ENCODE results near the gene ATXN7L2.

Gene ATXN7L2

DNA sequence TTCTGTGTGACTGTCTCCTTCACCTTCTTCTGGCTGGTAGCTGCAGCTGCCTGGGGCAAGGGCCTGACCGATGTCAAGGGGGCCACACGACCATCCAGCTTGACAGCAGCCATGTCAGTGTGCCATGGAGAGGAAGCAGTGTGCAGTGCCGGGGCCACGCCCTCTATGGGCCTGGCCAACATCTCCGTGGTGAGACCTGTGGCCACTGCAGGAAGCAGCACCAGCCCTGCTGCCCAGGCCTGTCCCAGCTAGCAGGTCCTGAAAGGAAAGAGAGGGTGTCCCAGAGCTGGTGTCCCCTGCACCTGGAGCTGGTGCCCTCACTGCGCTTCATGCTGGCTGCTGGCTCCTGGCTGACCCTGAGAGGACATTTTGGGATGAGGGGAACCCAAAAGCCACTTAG, 5.9 kb upstream of the ATXN7L2 start:
- DNase-seq (ENCODE audit: low spot score), result no peak

DNA sequence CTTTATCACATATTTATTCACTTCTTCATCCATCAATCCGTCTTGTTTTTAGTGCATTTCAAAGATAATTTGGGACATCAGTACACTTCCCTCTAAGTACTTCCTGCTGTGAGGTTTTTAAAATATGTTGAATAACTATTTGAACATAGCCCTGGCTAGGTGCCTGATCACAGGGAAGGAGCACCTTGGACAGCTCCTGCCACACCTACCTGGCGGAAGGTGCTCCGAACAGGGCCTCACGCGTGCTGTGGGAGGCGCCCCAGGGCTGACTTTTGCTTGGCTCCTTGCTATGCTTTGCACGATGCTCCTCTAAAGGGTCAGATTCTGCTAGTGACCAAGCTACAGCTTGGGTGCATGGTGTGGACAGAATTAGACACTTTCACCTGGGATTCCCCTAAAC, 4.9 kb upstream of the ATXN7L2 start:
- no peak for DNase-seq (ENCODE audit: low spot score)

DNA sequence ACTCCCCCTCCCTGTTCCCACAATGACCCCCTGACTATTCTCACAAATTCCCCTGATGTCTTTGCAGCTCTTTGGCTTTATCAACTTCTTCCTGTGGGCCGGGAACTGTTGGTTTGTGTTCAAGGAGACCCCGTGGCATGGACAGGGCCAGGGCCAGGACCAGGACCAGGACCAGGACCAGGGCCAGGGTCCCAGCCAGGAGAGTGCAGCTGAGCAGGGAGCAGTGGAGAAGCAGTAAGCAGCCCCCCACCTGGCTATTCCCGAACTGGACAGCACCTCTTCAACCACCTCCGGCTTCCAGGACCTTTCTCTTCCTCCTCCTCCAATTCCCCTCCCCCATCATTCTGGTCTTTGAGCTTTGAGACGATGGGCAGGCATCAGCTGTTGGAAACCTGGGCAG, 4.4 kb upstream of the ATXN7L2 start:
- no peak for DNase-seq (ENCODE audit: low spot score)

DNA sequence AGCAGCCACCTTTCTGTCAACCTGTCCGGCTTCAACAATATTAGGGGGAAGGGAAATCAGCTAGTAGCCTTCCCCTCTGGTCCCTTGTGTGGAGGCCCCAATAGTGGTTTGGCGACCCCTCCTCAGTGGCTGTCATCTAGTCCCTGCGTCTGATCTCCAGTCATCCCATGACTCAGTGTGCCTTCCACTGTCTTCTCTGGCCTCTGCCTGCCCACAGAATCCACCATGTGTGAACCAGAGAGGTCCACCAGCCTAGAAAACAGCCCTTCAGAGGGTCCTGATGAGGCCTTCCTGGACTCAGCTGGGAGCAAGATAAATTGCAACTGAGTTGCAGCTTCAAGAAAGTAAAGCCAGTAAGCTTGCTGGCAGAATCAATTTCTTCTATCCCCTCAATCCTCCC, 3.8 kb upstream of the ATXN7L2 start:
- DNase-seq (ENCODE audit: low spot score), result no peak

DNA sequence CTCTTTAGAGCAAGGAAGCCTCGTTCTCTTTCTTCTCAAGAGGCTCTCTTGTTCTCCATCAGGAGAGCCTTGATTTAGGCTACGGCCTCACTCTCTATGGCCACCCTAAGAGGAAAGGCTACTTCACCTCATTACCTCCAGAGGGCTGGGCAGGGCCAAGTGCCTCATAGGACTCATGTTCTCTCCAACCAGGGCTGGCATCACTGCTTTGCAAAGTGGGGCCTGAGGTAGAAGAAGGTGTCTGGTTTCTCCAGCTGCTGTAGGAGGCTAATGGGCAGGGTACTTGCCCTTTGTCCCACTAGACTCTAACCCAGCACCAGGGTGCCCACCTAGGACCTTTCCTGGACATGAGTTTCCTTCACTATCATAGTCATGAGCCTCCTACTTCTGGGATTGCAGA, 2.1 kb upstream of the ATXN7L2 start:
- DNase-seq (ENCODE audit: low spot score), result no peak

DNA sequence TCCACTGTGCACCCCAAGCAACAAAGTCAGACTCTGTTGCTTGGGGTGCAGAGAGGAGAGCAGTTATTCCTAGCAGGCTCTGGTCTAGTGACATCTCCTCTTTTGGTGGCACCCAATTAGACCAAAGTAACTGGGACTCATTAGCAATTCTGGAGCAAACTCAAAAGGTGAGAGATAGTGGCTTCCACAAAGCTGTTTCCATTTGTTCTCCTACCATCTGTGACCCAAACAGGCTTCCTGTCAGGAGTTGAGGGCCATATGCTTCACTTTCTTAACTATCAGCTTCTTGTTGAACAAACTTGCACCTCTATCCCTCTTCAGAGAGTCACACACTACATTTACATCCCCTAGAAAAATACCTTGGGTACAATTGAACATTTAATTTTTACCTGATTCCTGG, 1.5 kb upstream of the ATXN7L2 start:
- DNase-seq (ENCODE audit: low spot score), result no peak

DNA sequence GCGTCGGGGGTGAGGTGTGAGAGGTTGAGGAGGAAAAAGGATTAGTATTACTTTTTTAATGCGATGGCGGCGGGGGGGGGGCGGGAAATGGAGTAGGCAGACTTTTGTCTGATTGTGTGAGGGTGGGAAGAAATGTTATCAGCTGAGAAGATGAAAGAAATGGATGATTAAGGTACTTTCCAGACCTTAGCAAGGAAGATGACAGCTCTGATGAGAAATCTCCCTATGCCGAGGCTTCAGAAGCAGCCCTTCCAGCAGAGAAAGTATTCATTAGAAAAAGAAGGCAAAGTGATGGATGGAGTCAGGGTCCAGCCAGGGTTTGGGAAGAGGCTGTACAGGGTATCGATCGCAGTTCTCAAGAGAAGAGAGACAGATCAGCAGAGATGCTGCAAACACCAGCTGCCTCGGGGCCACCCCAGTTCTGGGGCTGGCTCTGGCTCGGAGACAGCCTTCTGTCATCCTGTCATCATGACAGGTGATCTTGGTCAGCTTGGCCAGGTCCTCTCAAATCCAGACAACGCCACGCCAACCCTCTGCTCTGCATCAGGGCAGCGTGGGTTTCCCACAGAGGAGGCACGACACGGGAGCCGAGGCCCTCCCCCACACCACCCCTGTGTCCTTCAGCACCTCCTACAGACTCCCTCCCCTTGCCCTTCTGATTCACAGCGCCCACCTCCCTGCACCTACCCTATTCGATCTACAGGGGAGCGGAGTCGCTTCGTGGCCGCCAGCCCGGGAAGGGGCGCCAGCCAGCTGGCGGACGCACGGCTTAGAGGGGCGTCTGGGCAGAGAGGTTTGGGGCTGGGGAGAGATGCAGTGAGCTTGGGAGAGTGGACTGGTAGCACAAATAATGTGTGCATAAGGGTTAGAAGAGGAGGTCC, 674 bp upstream of the ATXN7L2 start:
- DNase-seq (ENCODE audit: low spot score), result no peak

DNA sequence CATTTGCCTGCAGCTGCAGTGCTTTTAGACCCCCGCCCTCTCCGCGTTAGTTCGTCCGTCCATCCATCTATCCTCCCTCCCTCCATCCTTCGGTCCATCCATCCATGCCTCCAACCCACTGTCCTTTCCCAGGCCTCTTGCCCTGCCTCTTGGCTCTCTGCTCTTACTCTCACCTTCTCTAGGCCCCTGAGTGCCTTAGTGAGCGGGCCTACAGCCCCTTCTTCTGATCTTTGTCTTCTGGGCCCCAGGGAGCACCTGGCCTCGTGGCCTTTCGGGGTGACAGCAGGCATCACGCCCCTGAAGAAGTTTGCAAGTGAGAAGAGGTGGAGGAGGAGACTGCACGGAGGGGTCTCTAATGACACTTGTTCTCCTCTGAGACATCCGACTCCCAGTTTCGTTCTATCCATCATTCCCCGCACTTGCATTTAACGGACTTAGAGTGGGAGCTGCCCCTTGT, 842 bp downstream of the ATXN7L2 start:
- no peak for DNase-seq (ENCODE audit: low spot score)

DNA sequence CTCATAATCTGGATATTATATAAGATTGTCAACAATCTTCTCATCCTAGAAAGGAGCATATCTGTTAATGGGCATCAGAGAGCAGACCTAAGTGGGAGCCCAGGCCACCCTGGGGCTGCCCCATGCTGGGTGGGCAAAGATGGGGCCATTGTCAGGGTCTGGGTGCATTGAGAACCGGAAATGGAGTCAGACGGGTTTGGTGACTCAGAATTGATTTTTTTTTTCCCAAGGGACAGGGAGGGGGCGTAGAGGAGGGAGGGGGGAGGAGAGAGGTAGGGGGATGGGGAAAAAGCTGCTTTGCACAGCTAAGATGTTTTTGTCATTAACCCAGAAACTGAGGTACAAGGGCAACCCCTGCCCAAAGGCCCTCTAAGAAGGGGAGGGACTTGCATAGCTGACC, 1.3 kb downstream of the ATXN7L2 start:
- DNase-seq (ENCODE audit: low spot score), result no peak

DNA sequence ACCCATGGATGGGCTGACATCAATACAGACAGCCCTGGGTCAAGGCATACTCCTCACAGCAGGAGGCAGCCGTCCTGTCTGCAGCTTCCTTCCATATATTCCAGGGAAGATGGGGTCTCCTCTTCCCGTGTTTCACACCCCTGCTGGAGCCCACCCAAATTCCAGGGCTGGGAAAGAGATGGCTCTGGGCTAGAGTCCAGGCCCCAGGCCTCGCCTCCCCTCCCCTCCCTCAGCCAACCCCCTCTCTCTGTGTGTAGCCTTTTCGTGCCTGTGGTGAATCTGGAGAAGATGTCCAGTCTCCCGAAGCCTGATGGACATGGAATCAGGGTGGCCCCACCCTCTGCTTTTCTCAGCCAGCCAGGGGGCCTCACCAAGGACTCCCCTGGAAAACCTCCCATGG, 3.6 kb downstream of the ATXN7L2 start:
- DNase-seq (ENCODE audit: low spot score), result no peak

DNA sequence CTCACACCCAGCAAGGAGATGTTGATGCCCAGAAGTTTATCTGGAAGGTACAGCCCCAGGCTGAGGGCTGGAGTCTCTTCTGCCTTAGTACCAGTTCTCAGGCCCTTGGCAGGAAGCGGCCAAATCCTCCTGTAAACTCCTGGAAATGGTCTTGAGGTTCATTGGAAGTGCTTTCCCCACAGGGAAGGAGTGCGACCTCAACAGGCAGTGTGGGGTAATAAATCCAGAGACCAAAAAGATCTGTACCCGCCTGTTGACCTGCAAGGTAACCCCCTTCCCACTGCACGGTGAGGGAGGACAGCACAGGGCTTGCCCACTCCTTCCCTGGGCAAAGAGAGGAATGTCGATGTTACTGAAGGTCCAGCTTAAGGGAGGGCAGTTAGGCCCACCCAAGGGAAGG, 4.5 kb downstream of the ATXN7L2 start:
- no peak for DNase-seq (ENCODE audit: low spot score)

DNA sequence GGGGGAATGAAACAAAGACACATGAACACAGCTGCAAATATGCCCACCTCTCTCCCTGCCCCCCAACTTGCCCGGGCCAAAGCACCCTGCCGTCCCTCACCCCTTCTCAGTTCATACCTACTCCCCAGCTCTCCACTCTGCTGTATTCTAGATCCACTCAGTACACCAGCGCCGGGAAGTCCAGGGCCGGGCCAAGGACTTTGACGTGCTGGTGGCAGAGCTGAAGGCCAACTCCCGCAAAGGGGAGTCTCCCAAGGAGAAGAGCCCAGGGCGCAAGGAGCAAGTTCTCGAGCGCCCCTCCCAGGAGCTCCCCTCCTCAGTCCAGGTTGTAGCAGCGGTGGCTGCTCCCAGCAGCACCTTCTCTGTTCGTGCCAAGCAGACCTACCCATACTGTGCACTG, 5.0 kb downstream of the ATXN7L2 start:
- no peak for DNase-seq (ENCODE audit: low spot score)

DNA sequence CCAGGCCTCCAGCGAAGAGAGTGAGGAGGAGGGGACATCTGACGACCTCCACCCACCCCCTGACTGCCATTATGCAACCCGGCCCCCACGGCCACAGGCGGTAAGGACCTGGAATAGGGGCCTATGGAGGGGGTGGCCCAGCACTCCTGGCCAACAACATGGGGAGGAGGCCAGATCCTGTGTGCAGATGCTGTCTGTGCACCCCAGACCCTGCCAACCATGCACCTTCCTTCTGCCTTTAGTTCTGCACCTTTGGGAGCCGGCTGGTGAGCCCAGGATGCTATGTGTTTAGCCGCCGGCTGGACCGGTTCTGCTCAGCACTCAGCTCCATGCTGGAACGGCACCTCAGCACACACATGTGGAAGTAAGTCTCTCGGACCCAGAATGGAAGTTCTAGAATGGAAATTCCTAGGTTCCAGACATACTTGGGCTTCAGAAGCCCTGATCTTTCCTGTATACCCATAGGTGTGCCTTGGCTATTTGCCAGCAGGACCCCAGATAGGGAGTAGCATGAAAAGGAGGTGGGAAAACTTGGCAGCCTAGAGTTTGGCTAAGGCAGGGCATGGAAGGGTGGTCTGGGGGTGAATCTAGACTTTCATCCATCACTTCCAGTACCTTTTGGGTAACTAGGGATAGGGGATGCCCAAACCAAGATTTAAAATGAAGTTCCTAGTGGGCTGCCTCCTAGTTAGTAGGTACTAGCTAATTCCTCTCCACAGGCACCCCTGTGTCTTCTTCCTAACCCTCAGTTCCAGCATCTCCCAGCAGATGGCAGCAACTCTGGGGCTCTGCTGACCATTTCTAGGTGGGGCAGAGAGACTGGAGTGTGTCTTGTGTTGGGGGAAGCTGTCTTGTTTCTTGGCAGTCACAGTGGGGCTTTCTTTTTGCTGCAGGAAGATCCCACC, 6.6 kb downstream of the ATXN7L2 start:
- DNase-seq (ENCODE audit: low spot score), result peak; percentile 68

DNA sequence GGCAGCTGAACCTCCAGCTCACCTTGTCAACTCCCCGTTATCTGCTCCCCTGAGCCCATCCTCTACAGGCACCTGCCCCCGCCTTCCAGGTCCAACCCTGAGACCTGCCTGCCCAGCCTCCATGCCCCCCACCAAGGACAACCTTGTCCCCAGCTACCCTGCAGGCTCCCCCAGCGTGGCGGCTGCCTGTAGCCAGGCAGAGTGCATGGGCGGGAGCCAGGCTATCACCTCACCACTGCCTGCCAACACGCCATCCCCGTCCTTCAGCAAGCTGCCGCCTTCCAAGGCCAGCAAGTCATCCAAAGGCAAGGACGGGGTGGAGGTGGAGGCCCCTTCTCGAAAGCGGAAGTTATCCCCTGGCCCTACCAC, 7.2 kb downstream of the ATXN7L2 start:
- no peak for DNase-seq (ENCODE audit: low spot score)

DNA sequence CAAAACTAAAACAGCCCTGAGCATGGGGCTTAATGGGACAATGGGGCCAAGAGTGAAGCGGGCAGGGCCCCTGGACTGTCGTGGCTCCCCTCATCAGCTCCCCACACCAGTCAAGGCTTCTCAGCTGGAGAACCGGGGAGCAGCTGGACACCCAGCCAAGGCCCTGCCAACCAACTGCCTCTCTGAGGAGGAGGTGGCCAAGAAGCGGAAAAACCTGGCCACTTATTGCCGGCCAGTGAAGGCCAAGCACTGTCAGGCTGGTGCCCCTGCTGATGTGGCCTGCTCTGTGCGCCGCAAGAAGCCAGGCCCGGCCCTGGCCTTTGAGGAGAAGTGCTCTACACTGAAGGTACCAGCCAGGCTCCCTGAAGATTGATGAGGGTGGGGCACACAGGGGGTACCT, 7.7 kb downstream of the ATXN7L2 start:
- DNase-seq (ENCODE audit: low spot score), result no peak

DNA sequence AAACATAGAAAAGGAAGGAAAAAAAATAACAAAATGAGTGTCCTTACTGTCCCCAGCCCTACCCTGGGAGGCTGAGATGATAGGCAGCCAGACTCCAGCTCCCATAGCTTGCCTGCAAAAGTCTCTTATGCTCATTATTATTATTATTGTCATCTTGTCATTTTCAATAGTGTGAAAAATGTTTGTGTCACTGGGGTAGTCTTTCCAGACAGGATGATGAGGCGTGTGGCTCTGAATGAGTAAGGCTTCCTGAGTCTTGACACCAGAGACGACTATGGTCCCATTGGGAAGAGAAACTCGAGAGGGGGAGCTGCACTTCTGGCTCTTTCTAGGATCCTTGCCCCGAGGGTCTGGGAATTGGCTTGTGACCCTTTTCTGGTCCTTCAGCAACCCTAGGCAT, 9.1 kb downstream of the ATXN7L2 start:
- no peak for DNase-seq (ENCODE audit: low spot score)

DNA sequence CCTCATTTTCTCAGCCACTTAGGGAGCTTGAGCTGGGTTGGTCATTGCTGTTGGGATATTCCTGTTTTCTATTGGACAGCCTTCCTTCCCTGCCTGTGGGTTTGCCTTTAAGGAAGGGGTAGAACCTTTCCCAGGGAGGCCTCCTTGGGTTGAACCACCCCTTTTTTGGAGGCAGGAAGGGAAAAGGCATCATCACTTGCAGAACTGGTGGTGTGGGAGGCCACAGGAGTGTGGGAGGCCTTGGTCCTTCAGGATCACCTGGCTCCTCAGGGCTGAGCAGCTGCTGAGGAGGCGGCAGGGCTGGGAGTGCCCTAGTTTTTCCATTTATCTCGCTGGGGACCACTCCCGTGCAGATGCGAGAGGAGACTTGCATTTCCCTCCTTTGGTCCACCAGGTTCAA, 9.5 kb downstream of the ATXN7L2 start:
- no peak for DNase-seq (ENCODE audit: low spot score)

DNA sequence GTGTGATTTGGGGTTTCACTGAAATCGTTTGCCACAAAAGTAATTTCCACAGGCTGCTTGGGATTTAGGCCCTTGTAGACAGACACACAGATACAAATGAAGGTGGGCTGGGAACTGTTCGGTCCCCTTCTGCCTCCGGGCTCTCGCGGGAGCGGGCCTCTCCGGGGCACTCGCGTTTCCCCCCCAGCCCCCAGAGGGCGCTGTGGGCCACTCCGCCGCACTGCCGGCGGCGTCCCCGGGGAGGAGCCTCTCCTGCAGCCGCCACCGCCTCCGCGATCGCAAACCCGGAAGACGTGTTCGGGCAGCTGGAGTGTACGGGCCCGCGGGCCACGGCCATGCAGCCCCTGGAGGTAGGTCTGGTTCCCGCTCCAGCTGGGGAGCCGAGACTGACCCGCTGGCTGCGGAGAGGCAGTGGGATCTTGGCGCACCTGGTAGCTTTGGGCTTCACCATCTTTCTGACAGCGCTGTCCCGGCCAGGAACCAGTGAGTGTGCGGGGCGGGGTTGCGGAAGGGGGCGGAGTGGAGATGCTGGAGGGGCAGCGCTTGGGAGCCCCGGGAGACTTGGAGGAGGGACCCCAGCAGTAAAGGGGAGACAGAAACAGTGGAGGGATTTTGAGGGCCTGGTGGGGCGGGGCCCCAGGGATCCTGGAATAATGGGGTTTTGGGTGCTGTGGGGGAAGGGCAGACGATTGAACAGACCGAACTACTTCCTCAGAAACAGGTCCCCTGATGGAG, 10.3 kb downstream of the ATXN7L2 start, which contains the start of gene CYB561D1:
Gene CYB561D1 (plus strand): TSS at position 290 of the 735 bp plus-strand sequence. CDS start 46 bp downstream, at position 336.
- peak; percentile 83 for DNase-seq (ENCODE audit: low spot score)

DNA sequence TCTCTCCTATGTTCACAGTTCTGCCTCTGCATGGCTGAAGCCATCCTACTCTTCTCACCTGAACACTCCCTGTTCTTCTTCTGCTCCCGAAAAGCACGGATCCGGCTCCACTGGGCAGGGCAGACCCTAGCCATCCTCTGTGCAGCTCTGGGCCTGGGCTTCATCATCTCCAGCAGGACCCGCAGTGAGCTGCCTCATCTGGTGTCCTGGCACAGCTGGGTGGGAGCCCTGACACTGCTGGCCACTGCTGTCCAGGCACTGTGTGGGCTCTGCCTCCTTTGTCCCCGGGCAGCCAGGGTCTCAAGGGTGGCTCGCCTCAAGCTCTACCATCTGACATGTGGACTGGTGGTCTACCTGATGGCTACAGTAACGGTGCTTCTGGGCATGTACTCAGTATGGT, 12.0 kb downstream of the ATXN7L2 start:
- DNase-seq (ENCODE audit: low spot score), result no peak

DNA sequence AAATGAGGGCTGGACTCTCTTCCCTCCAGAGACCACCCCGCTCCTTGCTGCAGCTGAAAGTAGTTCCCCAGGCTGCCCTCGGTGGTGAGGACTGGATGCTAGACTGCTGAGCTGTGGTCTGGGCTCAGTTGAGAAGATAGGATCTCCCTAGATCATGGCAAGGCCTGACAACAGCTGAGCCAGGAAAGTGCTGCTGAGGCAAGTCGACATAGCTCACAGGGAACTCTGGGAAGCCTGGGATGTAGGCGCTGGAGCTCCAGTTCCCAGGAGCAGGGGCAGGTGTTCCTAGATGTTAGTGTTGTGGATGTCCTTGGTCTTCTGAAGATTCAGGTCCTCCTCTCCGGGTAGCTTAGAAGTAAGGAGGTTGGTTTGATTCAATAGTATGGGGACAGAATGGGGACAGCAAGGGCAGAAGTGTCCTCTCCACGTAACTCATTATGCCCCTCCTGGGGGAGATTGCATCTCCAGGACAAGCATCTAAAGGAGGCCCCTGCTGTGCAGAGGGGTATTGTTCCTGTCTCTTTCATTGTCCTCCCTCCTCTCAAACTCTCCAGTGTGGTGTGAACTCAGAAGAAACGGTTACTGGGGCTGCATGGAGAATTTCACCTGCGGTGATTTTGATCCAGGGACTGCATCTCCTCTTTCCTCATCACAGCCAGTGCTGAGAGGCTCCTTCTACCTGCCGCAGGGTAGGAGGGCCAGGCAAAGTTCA, 13.9 kb downstream of the ATXN7L2 start:
- no peak for DNase-seq (ENCODE audit: low spot score)

DNA sequence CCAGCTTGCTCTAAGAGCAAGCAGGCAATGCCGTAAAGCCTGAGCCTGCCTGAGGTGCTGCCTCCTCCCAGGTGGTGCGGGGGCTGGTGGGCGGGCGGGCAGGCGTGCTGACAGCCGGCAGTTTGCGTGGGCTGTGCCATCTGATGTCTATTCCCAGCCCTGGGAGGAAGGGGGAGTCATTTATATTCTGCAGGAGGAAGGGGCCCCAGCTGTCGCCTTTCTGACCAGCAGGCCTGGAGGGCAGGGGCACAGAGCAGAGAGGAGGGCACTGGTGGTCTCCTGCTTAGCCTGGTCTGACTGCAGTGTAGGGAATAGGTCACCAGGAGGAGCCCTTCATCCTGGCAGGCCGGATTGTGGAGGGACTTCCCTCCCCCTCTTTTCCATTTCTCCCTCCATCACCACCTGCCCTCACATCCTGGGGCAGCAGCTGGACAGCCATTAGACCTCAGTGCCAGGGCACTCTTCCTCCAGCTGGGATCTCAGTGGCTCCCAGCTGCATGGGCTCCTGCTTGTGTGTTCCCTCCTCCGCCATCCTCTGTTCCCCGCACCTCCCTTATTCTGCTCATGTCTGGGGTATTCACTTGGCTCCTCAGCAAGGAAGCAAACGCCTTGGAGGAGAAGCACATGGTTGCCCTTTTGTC, 14.6 kb downstream of the ATXN7L2 start:
- no peak for DNase-seq (ENCODE audit: low spot score)
